HepG2 (cell line): ENCODE measurements around the gene HSPA1L. TPM values are rescaled to one million over a fixed set of nuclear protein-coding genes. Genes with fewer than 3 reads are reported as not detected.
A peak's percentile ranks its signal among the peaks of the same experiment; 100 is the strongest.

Experiments used
- MEIS2 ChIP-seq: sonication (generic); formaldehyde crosslinking; IDR thresholded peaks from 2 replicates; pipeline ENCODE4 v1.9.0; 2021; ENCODE audit warnings: mild to moderate bottlenecking, missing genetic modification reagents
- MIER2 ChIP-seq: IDR thresholded peaks from 2 replicates; pipeline ENCODE4 v1.6.1; 2016; ENCODE audit warnings: missing biosample characterization, missing genetic modification reagents
- MZF1 ChIP-seq: sonication (generic); formaldehyde crosslinking; IDR thresholded peaks from 2 replicates; pipeline ENCODE4 v1.8.1; 2023; ENCODE audit warnings: mild to moderate bottlenecking, missing genetic modification reagents, borderline replicate concordance
- SATB2 ChIP-seq: sonication (generic); formaldehyde crosslinking; IDR thresholded peaks from 2 replicates; pipeline ENCODE4 v1.5.0; 2020; ENCODE audit warnings: missing genetic modification reagents
- SOX5 ChIP-seq: IDR thresholded peaks from 2 replicates; pipeline ENCODE4 v1.6.1; 2016; ENCODE audit warnings: borderline replicate concordance
- TFAP4 ChIP-seq: sonication (generic); IDR thresholded peaks from 2 replicates; pipeline ENCODE4 v1.6.1; 2016; ENCODE audit warnings: low read depth, borderline replicate concordance
- ZFP62 ChIP-seq: sonication (generic); formaldehyde crosslinking; IDR thresholded peaks from 2 replicates; pipeline ENCODE4 v1.4.0; 2020; ENCODE audit warnings: missing genetic modification reagents
- ZNF431 ChIP-seq: sonication (generic); formaldehyde crosslinking; IDR thresholded peaks from 2 replicates; pipeline ENCODE4 v1.9.0; 2022; ENCODE audit warnings: missing genetic modification reagents, low read depth, mild to moderate bottlenecking, borderline replicate concordance
- ZNF44 ChIP-seq: sonication (generic); formaldehyde crosslinking; IDR thresholded peaks from 2 replicates; pipeline ENCODE4 v1.5.1; 2020; ENCODE audit warnings: mild to moderate bottlenecking, missing genetic modification reagents
- ZNF556 ChIP-seq: sonication (generic); formaldehyde crosslinking; IDR thresholded peaks from 2 replicates; pipeline ENCODE4 v1.4.0; 2020; ENCODE audit warnings: mild to moderate bottlenecking, missing genetic modification reagents, borderline replicate concordance
- ZNF709 ChIP-seq: sonication (generic); formaldehyde crosslinking; IDR thresholded peaks from 2 replicates; pipeline ENCODE4 v1.5.0; 2020; ENCODE audit warnings: mild to moderate bottlenecking, missing genetic modification reagents
- polyA plus RNA-seq, 8 experiments: library from polyadenylated mRNA; depleted of rRNA in 3 of 8; stranded (reverse) in 7 of 8; unstranded in 1 of 8; fragments of >200 nt; fragmentation: Illumina TruSeq in 4 of 8; extraction: Trizol in 4 of 8; gene quantifications; 2 replicates each; pipeline versions ENCODE4 v1.2.1 to v1.2.3, GENCODE V29; 2011 to 2016; ENCODE audit warnings: low read depth in 4 of 8, missing spikeins in 1 of 8, mixed read lengths in 1 of 8; ENCODE audit not compliant: insufficient read depth in 1 of 8
- total RNA-seq, 5 experiments: library from RNA; depleted of rRNA; stranded (reverse); fragments of >200 nt; fragmentation: Illumina TruSeq; extraction: Trizol; gene quantifications; 2 replicates each; pipeline ENCODE4 v1.2.3, GENCODE V29; 2016; ENCODE audit warnings: low read depth in 1 of 5
- TF ChIP-seq, protein P1 (sequence below): fragments of 450-650 bp; IDR thresholded peaks from 2 replicates; pipeline ENCODE4 v1.6.1; 2017
- TF ChIP-seq, protein P2 (sequence below): sonication (generic); formaldehyde crosslinking; IDR thresholded peaks from 2 replicates; pipeline ENCODE4 v1.4.0; 2020; ENCODE audit warnings: missing genetic modification reagents; ENCODE audit errors: not compliant biosample characterization
- TF ChIP-seq, protein P3 (sequence below): sonication (generic); formaldehyde crosslinking; IDR thresholded peaks from 2 replicates; pipeline ENCODE4 v1.4.0; 2020; ENCODE audit warnings: missing genetic modification reagents
- TF ChIP-seq, protein P4 (sequence below): sonication (generic); formaldehyde crosslinking; IDR thresholded peaks from 2 replicates; pipeline ENCODE4 v1.9.0; 2022; ENCODE audit warnings: low read depth, missing genetic modification reagents
- TF ChIP-seq, protein P5 (sequence below): sonication (generic); formaldehyde crosslinking; IDR thresholded peaks from 2 replicates; pipeline ENCODE4 v1.4.0; 2020; ENCODE audit warnings: missing genetic modification reagents

HSPA1L gene
- total and polyA plus RNA-seq, 2 of the 13 experiments (the other 11 are each of a cell fraction or from before 2014, with no cell fraction given), result 0.55 to 1.0 TPM

DNA sequence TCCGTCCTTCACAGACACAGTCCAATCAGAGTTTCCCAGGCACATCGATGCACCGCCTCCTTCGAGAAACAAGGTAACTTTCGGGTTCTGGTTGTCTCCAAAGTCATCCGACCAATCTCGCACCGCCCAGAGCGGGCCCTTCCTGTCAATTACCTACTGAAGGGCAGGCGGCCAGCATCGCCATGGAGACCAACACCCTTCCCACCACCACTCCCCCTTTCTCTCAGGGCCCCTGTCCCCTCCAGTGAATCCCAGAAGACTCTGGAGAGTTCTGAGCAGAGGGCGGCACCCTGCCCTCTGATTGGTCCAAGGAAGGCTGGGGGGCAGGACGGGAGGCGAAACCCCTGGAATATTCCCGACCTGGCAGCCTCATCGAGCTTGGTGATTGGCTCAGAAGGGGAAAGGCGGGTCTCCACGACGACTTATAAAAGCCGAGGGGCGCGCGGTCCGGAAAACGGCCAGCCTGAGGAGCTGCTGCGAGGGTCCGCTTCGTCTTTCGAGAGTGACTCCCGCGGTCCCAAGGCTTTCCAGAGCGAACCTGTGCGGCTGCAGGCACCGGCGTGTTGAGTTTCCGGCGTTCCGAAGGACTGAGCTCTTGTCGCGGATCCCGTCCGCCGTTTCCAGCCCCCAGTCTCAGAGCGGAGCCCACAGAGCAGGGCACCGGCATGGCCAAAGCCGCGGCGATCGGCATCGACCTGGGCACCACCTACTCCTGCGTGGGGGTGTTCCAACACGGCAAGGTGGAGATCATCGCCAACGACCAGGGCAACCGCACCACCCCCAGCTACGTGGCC lies 12.4 kb upstream of the HSPA1L start, which contains the start of gene HSPA1B (continued):
- TF ChIP-seq, protein P1, sequence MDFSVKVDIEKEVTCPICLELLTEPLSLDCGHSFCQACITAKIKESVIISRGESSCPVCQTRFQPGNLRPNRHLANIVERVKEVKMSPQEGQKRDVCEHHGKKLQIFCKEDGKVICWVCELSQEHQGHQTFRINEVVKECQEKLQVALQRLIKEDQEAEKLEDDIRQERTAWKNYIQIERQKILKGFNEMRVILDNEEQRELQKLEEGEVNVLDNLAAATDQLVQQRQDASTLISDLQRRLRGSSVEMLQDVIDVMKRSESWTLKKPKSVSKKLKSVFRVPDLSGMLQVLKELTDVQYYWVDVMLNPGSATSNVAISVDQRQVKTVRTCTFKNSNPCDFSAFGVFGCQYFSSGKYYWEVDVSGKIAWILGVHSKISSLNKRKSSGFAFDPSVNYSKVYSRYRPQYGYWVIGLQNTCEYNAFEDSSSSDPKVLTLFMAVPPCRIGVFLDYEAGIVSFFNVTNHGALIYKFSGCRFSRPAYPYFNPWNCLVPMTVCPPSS, result no peak
- TF ChIP-seq SATB2 (CRISPR knock-in tag), result peak; percentile 62; the same call in 1 of the 2 replicates
- TF ChIP-seq, protein P2, sequence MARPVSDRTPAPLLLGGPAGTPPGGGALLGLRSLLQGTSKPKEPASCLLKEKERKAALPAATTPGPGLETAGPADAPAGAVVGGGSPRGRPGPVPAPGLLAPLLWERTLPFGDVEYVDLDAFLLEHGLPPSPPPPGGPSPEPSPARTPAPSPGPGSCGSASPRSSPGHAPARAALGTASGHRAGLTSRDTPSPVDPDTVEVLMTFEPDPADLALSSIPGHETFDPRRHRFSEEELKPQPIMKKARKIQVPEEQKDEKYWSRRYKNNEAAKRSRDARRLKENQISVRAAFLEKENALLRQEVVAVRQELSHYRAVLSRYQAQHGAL (CRISPR knock-in tag), result peak; percentile 82
- peak; percentile 32; the same call in 1 of the 2 replicates for TF ChIP-seq ZNF556 (CRISPR knock-in tag)
- TF ChIP-seq, protein P3, sequence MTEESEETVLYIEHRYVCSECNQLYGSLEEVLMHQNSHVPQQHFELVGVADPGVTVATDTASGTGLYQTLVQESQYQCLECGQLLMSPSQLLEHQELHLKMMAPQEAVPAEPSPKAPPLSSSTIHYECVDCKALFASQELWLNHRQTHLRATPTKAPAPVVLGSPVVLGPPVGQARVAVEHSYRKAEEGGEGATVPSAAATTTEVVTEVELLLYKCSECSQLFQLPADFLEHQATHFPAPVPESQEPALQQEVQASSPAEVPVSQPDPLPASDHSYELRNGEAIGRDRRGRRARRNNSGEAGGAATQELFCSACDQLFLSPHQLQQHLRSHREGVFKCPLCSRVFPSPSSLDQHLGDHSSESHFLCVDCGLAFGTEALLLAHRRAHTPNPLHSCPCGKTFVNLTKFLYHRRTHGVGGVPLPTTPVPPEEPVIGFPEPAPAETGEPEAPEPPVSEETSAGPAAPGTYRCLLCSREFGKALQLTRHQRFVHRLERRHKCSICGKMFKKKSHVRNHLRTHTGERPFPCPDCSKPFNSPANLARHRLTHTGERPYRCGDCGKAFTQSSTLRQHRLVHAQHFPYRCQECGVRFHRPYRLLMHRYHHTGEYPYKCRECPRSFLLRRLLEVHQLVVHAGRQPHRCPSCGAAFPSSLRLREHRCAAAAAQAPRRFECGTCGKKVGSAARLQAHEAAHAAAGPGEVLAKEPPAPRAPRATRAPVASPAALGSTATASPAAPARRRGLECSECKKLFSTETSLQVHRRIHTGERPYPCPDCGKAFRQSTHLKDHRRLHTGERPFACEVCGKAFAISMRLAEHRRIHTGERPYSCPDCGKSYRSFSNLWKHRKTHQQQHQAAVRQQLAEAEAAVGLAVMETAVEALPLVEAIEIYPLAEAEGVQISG, result peak; percentile 60; the same call in 1 of the 2 replicates
- TF ChIP-seq, protein P4, sequence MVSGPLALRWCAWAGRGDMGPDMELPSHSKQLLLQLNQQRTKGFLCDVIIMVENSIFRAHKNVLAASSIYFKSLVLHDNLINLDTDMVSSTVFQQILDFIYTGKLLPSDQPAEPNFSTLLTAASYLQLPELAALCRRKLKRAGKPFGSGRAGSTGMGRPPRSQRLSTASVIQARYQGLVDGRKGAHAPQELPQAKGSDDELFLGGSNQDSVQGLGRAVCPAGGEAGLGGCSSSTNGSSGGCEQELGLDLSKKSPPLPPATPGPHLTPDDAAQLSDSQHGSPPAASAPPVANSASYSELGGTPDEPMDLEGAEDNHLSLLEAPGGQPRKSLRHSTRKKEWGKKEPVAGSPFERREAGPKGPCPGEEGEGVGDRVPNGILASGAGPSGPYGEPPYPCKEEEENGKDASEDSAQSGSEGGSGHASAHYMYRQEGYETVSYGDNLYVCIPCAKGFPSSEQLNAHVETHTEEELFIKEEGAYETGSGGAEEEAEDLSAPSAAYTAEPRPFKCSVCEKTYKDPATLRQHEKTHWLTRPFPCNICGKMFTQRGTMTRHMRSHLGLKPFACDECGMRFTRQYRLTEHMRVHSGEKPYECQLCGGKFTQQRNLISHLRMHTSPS, result peak; percentile 74
- TF ChIP-seq ZNF44 (CRISPR knock-in tag), result no peak
- TF ChIP-seq MEIS2 (CRISPR knock-in tag), result peak; percentile 66; the same call in 1 of the 2 replicates
- no peak; the same call in 1 of the 2 replicates for TF ChIP-seq ZNF431 (CRISPR knock-in tag)
- 0 out of 2 replicates have a peak, but pooled peaks have one; percentile 79 for TF ChIP-seq MZF1
- TF ChIP-seq TFAP4, result 0 out of 2 replicates have a peak, but pooled peaks have one; percentile 38
- TF ChIP-seq ZFP62 (CRISPR knock-in tag), result no peak
- peak; percentile 14; the same call in 1 of the 2 replicates for TF ChIP-seq SOX5 (CRISPR knock-in tag)
- TF ChIP-seq, protein P5, sequence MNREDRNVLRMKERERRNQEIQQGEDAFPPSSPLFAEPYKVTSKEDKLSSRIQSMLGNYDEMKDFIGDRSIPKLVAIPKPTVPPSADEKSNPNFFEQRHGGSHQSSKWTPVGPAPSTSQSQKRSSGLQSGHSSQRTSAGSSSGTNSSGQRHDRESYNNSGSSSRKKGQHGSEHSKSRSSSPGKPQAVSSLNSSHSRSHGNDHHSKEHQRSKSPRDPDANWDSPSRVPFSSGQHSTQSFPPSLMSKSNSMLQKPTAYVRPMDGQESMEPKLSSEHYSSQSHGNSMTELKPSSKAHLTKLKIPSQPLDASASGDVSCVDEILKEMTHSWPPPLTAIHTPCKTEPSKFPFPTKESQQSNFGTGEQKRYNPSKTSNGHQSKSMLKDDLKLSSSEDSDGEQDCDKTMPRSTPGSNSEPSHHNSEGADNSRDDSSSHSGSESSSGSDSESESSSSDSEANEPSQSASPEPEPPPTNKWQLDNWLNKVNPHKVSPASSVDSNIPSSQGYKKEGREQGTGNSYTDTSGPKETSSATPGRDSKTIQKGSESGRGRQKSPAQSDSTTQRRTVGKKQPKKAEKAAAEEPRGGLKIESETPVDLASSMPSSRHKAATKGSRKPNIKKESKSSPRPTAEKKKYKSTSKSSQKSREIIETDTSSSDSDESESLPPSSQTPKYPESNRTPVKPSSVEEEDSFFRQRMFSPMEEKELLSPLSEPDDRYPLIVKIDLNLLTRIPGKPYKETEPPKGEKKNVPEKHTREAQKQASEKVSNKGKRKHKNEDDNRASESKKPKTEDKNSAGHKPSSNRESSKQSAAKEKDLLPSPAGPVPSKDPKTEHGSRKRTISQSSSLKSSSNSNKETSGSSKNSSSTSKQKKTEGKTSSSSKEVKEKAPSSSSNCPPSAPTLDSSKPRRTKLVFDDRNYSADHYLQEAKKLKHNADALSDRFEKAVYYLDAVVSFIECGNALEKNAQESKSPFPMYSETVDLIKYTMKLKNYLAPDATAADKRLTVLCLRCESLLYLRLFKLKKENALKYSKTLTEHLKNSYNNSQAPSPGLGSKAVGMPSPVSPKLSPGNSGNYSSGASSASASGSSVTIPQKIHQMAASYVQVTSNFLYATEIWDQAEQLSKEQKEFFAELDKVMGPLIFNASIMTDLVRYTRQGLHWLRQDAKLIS (CRISPR knock-in tag), result 0 out of 2 replicates have a peak, but pooled peaks have one; percentile 66
- 0 out of 2 replicates have a peak, but pooled peaks have one; percentile 79 for TF ChIP-seq ZNF709 (CRISPR knock-in tag)
- no peak for TF ChIP-seq MIER2 (CRISPR knock-in tag)
